GM23338 (cell line): ENCODE measurements around the gene MAGI1. TPM values are rescaled to one million over a fixed set of nuclear protein-coding genes. Genes with fewer than 3 reads are reported as not detected.

ENCODE experiments used
- ATAC-seq: fragments of 200-7000 bp; cut with Tn5 transposase; 3 replicates; pipeline ENCODE4 v1.9.1; 2020
- DNase-seq: peaks from one replicate; pipeline ENCODE4 v3.0.0-alpha.2; 2015; ENCODE audit warnings: low spot score
- H2AFZ ChIP-seq: fragments of 200-600 bp; sonication (generic); 2 replicates; pipeline ENCODE4 v1.8.0; 2016; ENCODE audit warnings: antibody characterized with exemption, mild to moderate bottlenecking, moderate library complexity
- H3F3A ChIP-seq: fragments of 200-600 bp; sonication (generic); replicated peaks from 2 replicates; pipeline ENCODE4 v1.8.0; 2017; ENCODE audit warnings: antibody characterized with exemption, mixed run types, low read depth
- H3K27ac ChIP-seq: fragments of 200-600 bp; sonication (generic); 2 replicates; pipeline ENCODE4 v1.6.1; 2016; ENCODE audit warnings: low read depth
- H3K27me3 ChIP-seq: fragments of 200-600 bp; sonication (generic); 2 replicates; pipeline ENCODE4 v1.8.0; 2016; ENCODE audit warnings: mild to moderate bottlenecking, mixed run types, moderate library complexity; ENCODE audit not compliant: insufficient read depth
- H3K36me3 ChIP-seq: fragments of 200-600 bp; sonication (generic); 2 replicates; pipeline ENCODE4 v1.8.0; 2016; ENCODE audit warnings: mild to moderate bottlenecking; ENCODE audit not compliant: insufficient read depth
- H3K4me1 ChIP-seq: fragments of 200-600 bp; sonication (generic); 2 replicates; pipeline ENCODE4 v1.8.0; 2016; ENCODE audit warnings: mild to moderate bottlenecking, moderate library complexity; ENCODE audit not compliant: insufficient read depth
- H3K4me2 ChIP-seq: fragments of 200-600 bp; sonication (generic); 2 replicates; pipeline ENCODE4 v1.7.1; 2017; ENCODE audit warnings: mixed run types
- H3K4me3 ChIP-seq: fragments of 200-600 bp; sonication (generic); 2 replicates; pipeline ENCODE4 v1.6.1; 2016; ENCODE audit warnings: mixed run types
- H3K79me2 ChIP-seq: fragments of 200-600 bp; sonication (generic); replicated peaks from 2 replicates; pipeline ENCODE4 v1.8.0; 2017; ENCODE audit warnings: mild to moderate bottlenecking; ENCODE audit not compliant: insufficient read depth
- H3K9me2 ChIP-seq: fragments of 200-600 bp; sonication (generic); 2 replicates; pipeline ENCODE4 v1.8.0; 2017; ENCODE audit not compliant: insufficient read depth
- H4K20me1 ChIP-seq: fragments of 200-600 bp; sonication (generic); replicated peaks from 2 replicates; pipeline ENCODE4 v1.8.0; 2017; ENCODE audit warnings: mild to moderate bottlenecking; ENCODE audit not compliant: insufficient read depth
- H3K27ac Mint-ChIP-seq: 2 replicates; pipeline ENCODE4 v1.8.0; 2020; ENCODE audit warnings: inconsistent platforms, mild to moderate bottlenecking, moderate library complexity, mixed read lengths
- H3K27me3 Mint-ChIP-seq: 3 replicates; pipeline ENCODE4 v1.8.0; 2022; ENCODE audit warnings: low read depth, mild to moderate bottlenecking, moderate library complexity, mixed read lengths, inconsistent platforms; ENCODE audit not compliant: insufficient read depth, poor library complexity
- H3K36me3 Mint-ChIP-seq: 3 replicates; pipeline ENCODE4 v1.8.0; 2021; ENCODE audit warnings: low read depth, mild to moderate bottlenecking, inconsistent platforms, moderate library complexity, mixed read lengths
- H3K4me1 Mint-ChIP-seq: 3 replicates; pipeline ENCODE4 v1.8.0; 2020; ENCODE audit warnings: mild to moderate bottlenecking, inconsistent platforms, mixed read lengths
- H3K4me3 Mint-ChIP-seq: 3 replicates; pipeline ENCODE4 v1.8.0; 2021; ENCODE audit warnings: moderate library complexity, mild to moderate bottlenecking, inconsistent platforms, mixed read lengths
- H3K9me3 Mint-ChIP-seq: 3 replicates; pipeline ENCODE4 v1.8.0; 2020; ENCODE audit warnings: moderate library complexity, mild to moderate bottlenecking, inconsistent platforms, mixed read lengths
- EZH2phosphoT487 ChIP-seq: fragments of 200-600 bp; sonication (generic); IDR thresholded peaks from one replicate; pipeline ENCODE4 v1.8.1; 2018; ENCODE audit warnings: antibody characterized with exemption; ENCODE audit not compliant: unreplicated experiment
- NANOG ChIP-seq: IDR thresholded peaks from 2 replicates; pipeline ENCODE4 v1.6.1; 2016; ENCODE audit warnings: antibody characterized with exemption, borderline replicate concordance
- POLR2AphosphoS5 ChIP-seq: IDR thresholded peaks from 2 replicates; pipeline ENCODE4 v1.6.1; 2016; ENCODE audit warnings: antibody characterized with exemption, low read depth
- ZNF331 ChIP-seq: fragments of 250-450 bp; sonication (Bioruptor Pico); IDR thresholded peaks from 2 replicates; pipeline ENCODE4 v1.5.0; 2020; ENCODE audit warnings: low read depth, mild to moderate bottlenecking, moderate library complexity
- polyA plus RNA-seq: library from polyadenylated mRNA; unstranded; fragments of >200 nt; fragmentation: Nextera tagmentation; extraction: Ambion mirVana; gene quantifications from 2 replicates; pipeline ENCODE4 v1.2.1, GENCODE V29; 2016
- total RNA-seq: library from RNA; depleted of rRNA; stranded (reverse); fragments of >200 nt; shearing (Covaris generic); gene quantifications from 2 replicates; pipeline ENCODE4 v1.2.3, GENCODE V29; 2014
- TF ChIP-seq, protein P1 (sequence below): IDR thresholded peaks from one replicate; pipeline ENCODE4 v1.6.1; 2018; ENCODE audit warnings: antibody characterized with exemption; ENCODE audit not compliant: unreplicated experiment
- TF ChIP-seq, protein P2 (sequence below): IDR thresholded peaks from 2 replicates; pipeline ENCODE4 v1.6.1; 2016; ENCODE audit warnings: antibody characterized with exemption
- TF ChIP-seq, protein P3 (sequence below), 2 experiments: fragments of 200-600 bp in 1 of 2; sonication (generic) in 1 of 2; conservative IDR thresholded peaks; 2 replicates each; pipeline versions ENCODE4 v1.5.1 to v1.6.1; 2016 to 2017; ENCODE audit warnings: antibody characterized with exemption in 2 of 2, low read depth in 2 of 2, mild to moderate bottlenecking in 2 of 2, moderate library complexity in 1 of 2

Gene MAGI1
- total and polyA plus RNA-seq, 2 experiments from 2014 or later: 27.4 to 71.2 TPM

DNA sequence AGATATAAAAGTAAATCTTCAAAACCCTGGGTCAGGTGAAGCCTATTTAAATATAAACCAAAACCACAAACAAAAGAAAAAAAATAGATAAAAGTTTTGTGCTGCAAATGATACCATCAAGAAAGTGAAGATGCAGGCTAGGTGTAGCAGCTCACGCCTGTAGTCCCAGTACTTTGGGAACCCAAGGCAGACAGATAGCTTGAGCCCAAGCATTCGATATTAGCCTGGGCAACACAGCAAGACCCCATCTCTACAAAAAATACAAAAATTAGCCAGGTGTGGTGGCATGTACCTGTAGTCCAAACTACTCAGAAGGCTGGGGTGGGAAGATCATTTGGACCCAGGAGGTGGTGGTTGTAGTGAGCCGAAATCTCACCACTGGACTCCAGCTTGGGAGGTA lies 164.8 kb downstream of the MAGI1 start (continued):
- TF ChIP-seq, protein P1, sequence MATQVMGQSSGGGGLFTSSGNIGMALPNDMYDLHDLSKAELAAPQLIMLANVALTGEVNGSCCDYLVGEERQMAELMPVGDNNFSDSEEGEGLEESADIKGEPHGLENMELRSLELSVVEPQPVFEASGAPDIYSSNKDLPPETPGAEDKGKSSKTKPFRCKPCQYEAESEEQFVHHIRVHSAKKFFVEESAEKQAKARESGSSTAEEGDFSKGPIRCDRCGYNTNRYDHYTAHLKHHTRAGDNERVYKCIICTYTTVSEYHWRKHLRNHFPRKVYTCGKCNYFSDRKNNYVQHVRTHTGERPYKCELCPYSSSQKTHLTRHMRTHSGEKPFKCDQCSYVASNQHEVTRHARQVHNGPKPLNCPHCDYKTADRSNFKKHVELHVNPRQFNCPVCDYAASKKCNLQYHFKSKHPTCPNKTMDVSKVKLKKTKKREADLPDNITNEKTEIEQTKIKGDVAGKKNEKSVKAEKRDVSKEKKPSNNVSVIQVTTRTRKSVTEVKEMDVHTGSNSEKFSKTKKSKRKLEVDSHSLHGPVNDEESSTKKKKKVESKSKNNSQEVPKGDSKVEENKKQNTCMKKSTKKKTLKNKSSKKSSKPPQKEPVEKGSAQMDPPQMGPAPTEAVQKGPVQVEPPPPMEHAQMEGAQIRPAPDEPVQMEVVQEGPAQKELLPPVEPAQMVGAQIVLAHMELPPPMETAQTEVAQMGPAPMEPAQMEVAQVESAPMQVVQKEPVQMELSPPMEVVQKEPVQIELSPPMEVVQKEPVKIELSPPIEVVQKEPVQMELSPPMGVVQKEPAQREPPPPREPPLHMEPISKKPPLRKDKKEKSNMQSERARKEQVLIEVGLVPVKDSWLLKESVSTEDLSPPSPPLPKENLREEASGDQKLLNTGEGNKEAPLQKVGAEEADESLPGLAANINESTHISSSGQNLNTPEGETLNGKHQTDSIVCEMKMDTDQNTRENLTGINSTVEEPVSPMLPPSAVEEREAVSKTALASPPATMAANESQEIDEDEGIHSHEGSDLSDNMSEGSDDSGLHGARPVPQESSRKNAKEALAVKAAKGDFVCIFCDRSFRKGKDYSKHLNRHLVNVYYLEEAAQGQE: no peak
- TF ChIP-seq EZH2phosphoT487 (no peak), NANOG (no peak), ZNF331 (CRISPR knock-in tag) (no peak), POLR2AphosphoS5 (no peak)
- TF ChIP-seq, protein P2, sequence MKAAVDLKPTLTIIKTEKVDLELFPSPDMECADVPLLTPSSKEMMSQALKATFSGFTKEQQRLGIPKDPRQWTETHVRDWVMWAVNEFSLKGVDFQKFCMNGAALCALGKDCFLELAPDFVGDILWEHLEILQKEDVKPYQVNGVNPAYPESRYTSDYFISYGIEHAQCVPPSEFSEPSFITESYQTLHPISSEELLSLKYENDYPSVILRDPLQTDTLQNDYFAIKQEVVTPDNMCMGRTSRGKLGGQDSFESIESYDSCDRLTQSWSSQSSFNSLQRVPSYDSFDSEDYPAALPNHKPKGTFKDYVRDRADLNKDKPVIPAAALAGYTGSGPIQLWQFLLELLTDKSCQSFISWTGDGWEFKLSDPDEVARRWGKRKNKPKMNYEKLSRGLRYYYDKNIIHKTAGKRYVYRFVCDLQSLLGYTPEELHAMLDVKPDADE: no peak
- TF ChIP-seq, protein P3, sequence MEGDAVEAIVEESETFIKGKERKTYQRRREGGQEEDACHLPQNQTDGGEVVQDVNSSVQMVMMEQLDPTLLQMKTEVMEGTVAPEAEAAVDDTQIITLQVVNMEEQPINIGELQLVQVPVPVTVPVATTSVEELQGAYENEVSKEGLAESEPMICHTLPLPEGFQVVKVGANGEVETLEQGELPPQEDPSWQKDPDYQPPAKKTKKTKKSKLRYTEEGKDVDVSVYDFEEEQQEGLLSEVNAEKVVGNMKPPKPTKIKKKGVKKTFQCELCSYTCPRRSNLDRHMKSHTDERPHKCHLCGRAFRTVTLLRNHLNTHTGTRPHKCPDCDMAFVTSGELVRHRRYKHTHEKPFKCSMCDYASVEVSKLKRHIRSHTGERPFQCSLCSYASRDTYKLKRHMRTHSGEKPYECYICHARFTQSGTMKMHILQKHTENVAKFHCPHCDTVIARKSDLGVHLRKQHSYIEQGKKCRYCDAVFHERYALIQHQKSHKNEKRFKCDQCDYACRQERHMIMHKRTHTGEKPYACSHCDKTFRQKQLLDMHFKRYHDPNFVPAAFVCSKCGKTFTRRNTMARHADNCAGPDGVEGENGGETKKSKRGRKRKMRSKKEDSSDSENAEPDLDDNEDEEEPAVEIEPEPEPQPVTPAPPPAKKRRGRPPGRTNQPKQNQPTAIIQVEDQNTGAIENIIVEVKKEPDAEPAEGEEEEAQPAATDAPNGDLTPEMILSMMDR (conservative IDR thresholded peaks at IDR 0.05; ENCODE audit: low read depth in 2 of 2): no peak

DNA sequence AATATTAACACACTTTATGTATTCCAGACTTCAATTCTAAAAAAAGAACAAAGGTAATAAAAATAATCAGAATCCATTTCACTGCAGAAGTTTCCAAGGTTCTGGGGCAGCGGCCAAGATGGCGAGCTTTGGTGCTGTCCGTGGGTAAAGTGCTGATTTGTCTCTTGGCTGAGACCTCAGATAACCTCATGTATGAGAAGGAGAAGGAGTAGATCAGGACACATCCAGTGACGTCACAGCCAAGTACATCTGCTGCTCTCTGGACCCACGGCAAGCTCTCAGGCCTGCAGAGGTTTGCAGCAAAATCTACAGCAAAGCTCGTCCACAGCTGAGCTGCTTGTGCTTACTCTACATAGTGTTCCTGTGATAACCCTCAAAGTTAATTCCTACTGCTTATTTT lies 165.7 kb downstream of the MAGI1 start:
- H3K27me3 ChIP-seq: no peaks in the 10 kb centered on the region
- H3K27ac ChIP-seq: no peak overlapping the region
- DNase-seq (no peak), ATAC-seq (no peak)
- Mint-ChIP-seq H3K9me3 (no peaks in the 10 kb centered on the region), H3K27me3 (peaks cover 3% of the 10 kb centered on the region), H3K4me3 (no peak overlapping the region), H3K36me3 (no peaks in the 10 kb centered on the region), H3K27ac (no peak overlapping the region), H3K4me1 (peaks cover 15% of the 10 kb centered on the region)
- H4K20me1 ChIP-seq: peaks cover 8% of the 10 kb centered on the region
- H3K79me2 ChIP-seq: peaks cover 67% of the 10 kb centered on the region
- H3F3A ChIP-seq: no peaks in the 10 kb centered on the region
- H3K4me3 ChIP-seq: no peak overlapping the region
- H2AFZ ChIP-seq: no peak overlapping the region
- TF ChIP-seq, protein P1: peak; percentile 77
- TF ChIP-seq, protein P3 (conservative IDR thresholded peaks at IDR 0.05; ENCODE audit: low read depth in 2 of 2): no peak
- TF ChIP-seq ZNF331 (CRISPR knock-in tag): no peak
- 0 out of 2 replicates have a peak, but pooled peaks cover 4% of the 10 kb centered on the region for H3K9me2 ChIP-seq
- H3K36me3 ChIP-seq: no peaks in the 10 kb centered on the region
- peaks cover 5% of the 10 kb centered on the region; the same call in 1 of the 2 replicates for H3K4me1 ChIP-seq
- no peak overlapping the region for H3K4me2 ChIP-seq
